Epithelial cell of esophagus (primary cell): Measurements from ENCODE around the gene PALLD.
"Not testable (repeated sequence)": the region's sequence is repeated elsewhere in the genome, so short reads cannot be mapped to it uniquely, and the experiment has no call there.

Experiments
- DNase-seq: peaks from one replicate; pipeline ENCODE4 v3.0.0; 2010; ENCODE audit warnings: low read depth
- H3K4me3 ChIP-seq: 2 replicates; pipeline ENCODE4 v1.5.1; 2011; ENCODE audit warnings: mild to moderate bottlenecking, low read length, control low read depth
- CTCF ChIP-seq: IDR thresholded peaks from 2 replicates; pipeline ENCODE4 v1.5.1; 2011; ENCODE audit warnings: low read depth, mild to moderate bottlenecking, low read length, control low read depth, inconsistent platforms; ENCODE audit not compliant: insufficient read depth; ENCODE audit errors: missing control alignments

PALLD gene

GRCh38 chr4:168694667-168695066 lies 197.8 kb downstream of the PALLD start:
- DNase-seq: peak; percentile 96
- TF ChIP-seq CTCF: no peak
- H3K4me3 ChIP-seq: no peak overlapping the region

- peak; percentile 81 for DNase-seq
- TF ChIP-seq CTCF: no peak
- no peak overlapping the region for H3K4me3 ChIP-seq
Observed at GRCh38 chr4:168695288-168695687, 198.4 kb downstream of the PALLD start.

GRCh38 chr4:168696280-168696679 lies 199.4 kb downstream of the PALLD start:
- H3K4me3 ChIP-seq: no peak overlapping the region
- TF ChIP-seq CTCF: no peak
- no peak for DNase-seq

GRCh38 chr4:168696826-168697225 lies 200.0 kb downstream of the PALLD start:
- H3K4me3 ChIP-seq: no peak overlapping the region
- TF ChIP-seq CTCF: no peak
- DNase-seq: no peak

GRCh38 chr4:168699224-168699878 lies 202.5 kb downstream of the PALLD start:
- H3K4me3 ChIP-seq: no peak overlapping the region
- TF ChIP-seq CTCF: no peak
- DNase-seq: no peak

GRCh38 chr4:168701061-168701460 lies 204.2 kb downstream of the PALLD start:
- DNase-seq: no peak
- no peak overlapping the region for H3K4me3 ChIP-seq
- no peak for TF ChIP-seq CTCF

- not testable (repeated sequence) for H3K4me3 ChIP-seq, DNase-seq
Observed at GRCh38 chr4:168702581-168703087, 205.8 kb downstream of the PALLD start.
